ENCODE measurements around the gene ACKR3. TPM values are rescaled to one million over a fixed set of nuclear protein-coding genes. Genes with fewer than 3 reads are reported as not detected.

ACKR3 gene
- total RNA-seq, 1 donor from 2014 or later: 0.58 TPM

DNA sequence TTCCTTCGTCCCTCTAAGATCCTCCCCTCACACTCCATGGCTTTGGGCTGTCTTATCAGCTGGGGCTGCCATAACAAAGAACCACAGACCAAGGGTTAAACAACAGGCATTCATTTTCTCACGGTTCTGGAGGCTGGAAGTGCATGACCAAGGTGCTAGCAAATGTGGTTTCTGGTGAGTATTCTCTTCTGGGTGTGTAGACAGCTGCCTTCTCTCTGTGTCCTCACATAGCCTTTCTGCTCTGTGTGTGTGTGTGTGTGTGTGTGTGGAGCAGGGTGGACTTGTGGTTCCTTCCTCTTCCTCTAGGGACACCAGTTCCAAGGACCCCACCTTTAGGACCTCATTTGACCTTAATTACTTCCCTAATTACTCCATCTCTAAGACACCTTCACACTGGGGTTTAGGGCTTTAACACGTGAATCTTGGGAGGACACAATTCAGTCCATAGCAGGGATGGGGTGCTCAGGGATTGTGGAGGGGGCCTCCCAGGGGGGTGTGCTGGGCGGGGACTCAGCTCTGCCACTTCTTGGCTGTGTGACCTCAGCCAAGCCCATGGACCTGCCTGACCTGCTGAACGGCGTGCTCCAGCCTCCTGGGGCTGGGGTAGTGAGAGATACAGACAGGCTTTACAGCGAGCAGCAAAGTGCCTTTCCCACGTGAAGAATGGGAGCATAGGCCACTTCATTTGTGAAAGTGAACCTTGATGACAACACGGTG lies 38.0 kb downstream of the ACKR3 start:
- H3K27me3 Mint-ChIP-seq: peaks cover 5% of the 10 kb centered on the region
- intact Hi-C loops (cut with micrococcal nuclease): no loop called here

DNA sequence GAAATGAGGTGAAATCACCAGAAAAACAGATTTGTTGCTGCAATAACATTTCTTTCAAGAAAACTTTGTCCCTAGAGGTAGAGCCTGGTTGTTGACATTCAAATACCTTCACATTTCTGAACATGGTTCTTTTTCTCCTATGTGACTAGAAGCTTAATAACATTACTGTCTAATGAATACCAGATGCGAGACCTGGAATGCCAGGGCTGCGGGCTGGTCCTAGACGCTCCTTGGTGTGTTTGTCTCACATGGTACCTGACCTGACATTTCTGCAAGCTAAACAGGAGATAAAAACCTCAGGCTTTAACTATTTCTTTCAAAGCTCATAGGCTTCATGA lies 38.5 kb downstream of the ACKR3 start:
- Mint-ChIP-seq H3K27me3 (peaks cover 5% of the 10 kb centered on the region), H3K4me1 (no peaks in the 10 kb centered on the region), H3K9me3 (no peaks in the 10 kb centered on the region), H3K27ac (no peak overlapping the region), H3K4me3 (no peak overlapping the region), H3K36me3 (ENCODE audit: low read depth) (no peaks in the 10 kb centered on the region)
- no peak for DNase-seq
- intact Hi-C loops (cut with micrococcal nuclease): no loop called here

More for the DNA sequence above, 38.0 kb downstream of the ACKR3 start:
- H3K9me3 Mint-ChIP-seq: no peaks in the 10 kb centered on the region
- H3K27ac Mint-ChIP-seq: no peak overlapping the region
- no peaks in the 10 kb centered on the region for H3K36me3 Mint-ChIP-seq (ENCODE audit: low read depth)
- H3K4me3 Mint-ChIP-seq: no peak overlapping the region
- H3K4me1 Mint-ChIP-seq: no peaks in the 10 kb centered on the region
- no peak for DNase-seq

DNA sequence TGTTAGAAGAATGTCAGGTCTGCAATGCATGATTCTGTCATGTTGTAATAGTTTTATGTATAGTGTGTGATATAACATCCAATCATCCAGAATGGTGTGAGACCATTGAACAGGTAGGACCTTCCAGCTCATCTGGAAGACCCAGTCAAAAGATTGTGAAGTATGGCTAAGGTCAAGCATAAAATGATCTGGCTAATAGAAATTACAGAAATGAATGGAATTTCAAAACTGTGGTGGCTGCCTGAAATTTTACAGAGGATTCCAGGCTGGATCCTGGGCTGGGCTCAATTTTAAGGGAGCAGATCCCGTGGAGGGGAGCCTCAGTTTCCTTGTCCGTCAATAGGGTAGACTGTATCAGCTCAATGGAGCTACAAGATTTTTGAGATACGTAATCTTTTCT lies 39.1 kb downstream of the ACKR3 start:
- DNase-seq: no peak
- Mint-ChIP-seq H3K4me3 (no peak overlapping the region), H3K4me1 (no peaks in the 10 kb centered on the region), H3K9me3 (no peaks in the 10 kb centered on the region), H3K27me3 (peaks cover 5% of the 10 kb centered on the region), H3K36me3 (ENCODE audit: low read depth) (no peaks in the 10 kb centered on the region), H3K27ac (no peak overlapping the region)
- intact Hi-C loops (cut with micrococcal nuclease): no loop called here

DNA sequence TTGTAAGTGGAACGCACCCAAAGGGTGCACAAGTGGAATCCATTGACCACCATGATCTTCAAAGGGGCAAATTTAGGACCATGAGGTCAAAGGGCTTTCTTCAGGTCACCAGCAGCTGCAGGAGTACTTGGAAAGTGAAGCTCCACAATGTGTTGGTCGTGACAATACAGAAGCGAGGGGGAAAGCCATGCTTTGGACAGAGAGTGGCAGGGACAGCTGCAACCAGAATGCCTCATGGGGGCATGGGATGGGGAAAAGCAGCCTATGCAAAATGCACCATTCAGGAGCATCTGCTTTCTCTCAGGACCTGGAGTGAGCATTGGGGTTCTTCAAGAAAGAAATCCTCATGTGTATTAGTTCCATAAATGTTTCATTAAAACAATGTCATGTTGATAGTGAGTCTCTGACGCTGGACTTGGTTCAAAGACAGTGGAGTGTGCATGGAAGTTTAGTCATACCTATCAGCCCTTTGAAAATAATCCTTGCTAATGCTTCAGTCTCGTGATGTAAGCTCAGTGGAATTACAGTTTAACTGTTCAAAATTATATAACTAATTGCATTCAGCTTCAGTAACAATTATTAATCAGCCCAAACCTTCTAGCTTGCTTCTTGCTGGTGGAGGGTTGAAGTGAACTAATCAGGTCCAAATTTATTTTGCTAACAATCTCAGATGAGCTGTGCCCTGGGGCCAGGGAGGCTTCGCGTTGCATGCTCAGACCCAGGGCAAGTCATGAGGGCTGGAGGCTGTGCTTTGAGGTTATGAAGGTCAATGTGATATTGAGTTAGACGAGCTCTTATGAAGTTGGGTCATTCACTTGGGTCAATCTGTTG lies 41.6 kb downstream of the ACKR3 start:
- intact Hi-C loops (cut with micrococcal nuclease): no loop called here

DNA sequence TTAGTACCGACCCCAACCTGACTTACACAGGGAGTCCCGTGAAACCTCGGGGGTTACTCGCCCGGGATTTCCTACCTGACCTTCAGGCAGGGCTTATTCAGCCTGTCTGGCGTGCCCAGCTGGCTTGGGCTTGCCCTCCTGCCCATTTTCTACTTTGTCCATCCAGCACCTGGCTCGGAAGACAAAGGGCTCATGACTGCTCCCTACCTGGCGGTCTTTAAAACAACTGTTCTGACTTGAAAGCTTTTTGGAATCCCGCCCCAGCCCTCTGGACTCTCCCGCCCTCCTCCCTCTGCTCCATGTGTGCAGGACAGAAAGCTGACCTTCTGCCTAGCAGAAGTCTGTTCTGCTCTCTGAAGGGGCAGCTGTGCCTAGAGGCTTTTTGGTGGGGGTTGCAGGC lies 43.1 kb downstream of the ACKR3 start:
- Mint-ChIP-seq H3K9me3 (no peaks in the 10 kb centered on the region), H3K27ac (no peak overlapping the region), H3K4me1 (no peaks in the 10 kb centered on the region), H3K4me3 (no peak overlapping the region), H3K36me3 (ENCODE audit: low read depth) (no peaks in the 10 kb centered on the region), H3K27me3 (no peaks in the 10 kb centered on the region)
- intact Hi-C loops (cut with micrococcal nuclease): no loop called here
- DNase-seq: no peak

More for the DNA sequence above, 41.6 kb downstream of the ACKR3 start:
- Mint-ChIP-seq H3K27ac (no peak overlapping the region), H3K9me3 (no peaks in the 10 kb centered on the region), H3K4me1 (no peaks in the 10 kb centered on the region), H3K4me3 (no peak overlapping the region), H3K36me3 (ENCODE audit: low read depth) (no peaks in the 10 kb centered on the region), H3K27me3 (no peaks in the 10 kb centered on the region)
- DNase-seq: no peak

DNA sequence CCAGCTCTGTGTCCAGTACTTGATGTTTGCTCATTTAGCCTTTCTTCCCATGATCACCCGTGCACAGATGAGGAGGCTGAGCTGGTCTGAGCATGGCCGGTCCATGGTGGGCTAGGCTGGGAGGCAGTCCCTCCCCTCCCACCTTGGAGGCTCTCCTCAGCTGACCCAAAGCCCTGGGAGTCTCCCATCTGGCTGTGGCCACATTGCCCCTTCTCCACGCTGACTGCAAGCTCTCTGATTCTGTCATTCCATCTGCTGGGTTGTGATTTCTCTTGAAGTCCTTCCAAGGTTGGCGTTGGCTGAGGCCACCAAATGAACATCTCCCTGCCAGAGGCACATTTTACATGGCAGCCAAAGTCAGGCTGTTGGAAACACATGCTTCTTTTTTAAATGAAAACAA lies 44.0 kb downstream of the ACKR3 start:
- DNase-seq: no peak
- H3K4me1 Mint-ChIP-seq: no peaks in the 10 kb centered on the region
- H3K9me3 Mint-ChIP-seq: no peaks in the 10 kb centered on the region
- H3K36me3 Mint-ChIP-seq (ENCODE audit: low read depth): no peaks in the 10 kb centered on the region
- no peak overlapping the region for H3K4me3 Mint-ChIP-seq
- no peak overlapping the region for H3K27ac Mint-ChIP-seq
- no peaks in the 10 kb centered on the region for H3K27me3 Mint-ChIP-seq
- intact Hi-C loops (cut with micrococcal nuclease): no loop called here

DNA sequence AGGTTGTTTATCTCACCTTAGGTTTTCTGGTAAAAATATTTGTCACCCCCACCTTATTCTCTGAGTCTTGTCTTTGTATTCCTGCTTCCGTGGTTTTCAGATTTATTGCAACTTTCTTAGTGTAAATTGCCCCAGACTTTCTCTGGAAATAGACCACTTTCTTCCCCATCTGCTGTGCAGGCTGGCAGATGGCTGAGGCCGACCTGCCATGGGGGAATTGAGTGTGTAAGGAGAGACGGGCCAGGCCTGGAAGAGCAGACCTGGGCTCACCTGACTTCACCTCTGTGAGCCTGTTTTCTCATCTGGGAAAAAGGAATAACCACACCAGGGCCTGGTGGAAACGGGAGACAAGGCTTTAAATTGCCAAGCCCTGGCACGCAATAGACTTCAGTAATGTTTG lies 44.9 kb downstream of the ACKR3 start:
- Mint-ChIP-seq H3K4me1 (peaks cover 2% of the 10 kb centered on the region), H3K27ac (no peak overlapping the region), H3K9me3 (no peaks in the 10 kb centered on the region), H3K27me3 (no peaks in the 10 kb centered on the region), H3K36me3 (ENCODE audit: low read depth) (no peaks in the 10 kb centered on the region), H3K4me3 (no peak overlapping the region)
- DNase-seq: no peak
- intact Hi-C loops (cut with micrococcal nuclease): no loop called here

DNA sequence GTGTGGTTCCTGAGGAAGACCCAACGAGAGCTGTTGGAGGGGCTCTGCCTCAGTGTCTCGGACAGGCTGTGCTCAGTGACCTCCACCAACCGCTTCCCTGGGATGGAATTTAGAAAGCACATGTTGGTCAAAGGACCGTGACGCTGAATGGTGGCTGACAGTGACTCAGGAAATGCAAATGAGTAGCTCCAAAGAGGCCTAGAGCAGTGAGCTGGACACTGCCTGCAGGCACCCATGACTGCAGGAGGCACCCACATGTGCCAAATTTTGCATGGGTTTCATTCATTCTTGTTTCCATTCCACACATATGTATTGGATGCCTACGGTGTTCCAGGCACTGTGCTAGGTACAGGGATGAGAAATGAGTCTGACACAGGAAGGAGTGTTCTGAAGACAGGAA lies 46.4 kb downstream of the ACKR3 start:
- H3K4me3 Mint-ChIP-seq: no peak overlapping the region
- H3K27me3 Mint-ChIP-seq: no peaks in the 10 kb centered on the region
- no peaks in the 10 kb centered on the region for H3K36me3 Mint-ChIP-seq (ENCODE audit: low read depth)
- H3K4me1 Mint-ChIP-seq: peaks cover 12% of the 10 kb centered on the region
- no peak for DNase-seq
- intact Hi-C loops (cut with micrococcal nuclease): no loop called here
- H3K27ac Mint-ChIP-seq: no peak overlapping the region
- H3K9me3 Mint-ChIP-seq: no peaks in the 10 kb centered on the region

DNA sequence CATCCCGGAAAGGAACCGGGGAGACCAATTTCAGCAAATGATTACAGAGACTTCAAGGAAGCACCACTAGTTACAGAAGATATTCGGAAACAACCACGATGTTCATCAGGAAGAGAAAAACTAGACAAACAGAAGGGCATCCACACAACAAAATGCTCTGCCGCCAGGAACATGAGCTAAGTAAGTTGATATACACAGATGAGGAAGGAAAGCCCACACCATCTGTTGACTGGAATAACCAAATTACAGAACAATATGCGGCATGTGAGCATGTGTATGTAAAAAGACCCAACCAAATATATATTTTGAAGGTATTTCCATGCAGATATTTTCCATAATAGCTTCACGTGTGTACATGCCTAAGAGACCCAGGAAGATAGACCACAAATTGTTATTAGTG lies 47.0 kb downstream of the ACKR3 start:
- H3K4me3 Mint-ChIP-seq: no peak overlapping the region
- H3K27me3 Mint-ChIP-seq: no peaks in the 10 kb centered on the region
- no peak for DNase-seq
- no peak overlapping the region for H3K27ac Mint-ChIP-seq
- intact Hi-C loops (cut with micrococcal nuclease): no loop called here
- no peaks in the 10 kb centered on the region for H3K36me3 Mint-ChIP-seq (ENCODE audit: low read depth)
- H3K9me3 Mint-ChIP-seq: no peaks in the 10 kb centered on the region
- peaks cover 12% of the 10 kb centered on the region for H3K4me1 Mint-ChIP-seq

DNA sequence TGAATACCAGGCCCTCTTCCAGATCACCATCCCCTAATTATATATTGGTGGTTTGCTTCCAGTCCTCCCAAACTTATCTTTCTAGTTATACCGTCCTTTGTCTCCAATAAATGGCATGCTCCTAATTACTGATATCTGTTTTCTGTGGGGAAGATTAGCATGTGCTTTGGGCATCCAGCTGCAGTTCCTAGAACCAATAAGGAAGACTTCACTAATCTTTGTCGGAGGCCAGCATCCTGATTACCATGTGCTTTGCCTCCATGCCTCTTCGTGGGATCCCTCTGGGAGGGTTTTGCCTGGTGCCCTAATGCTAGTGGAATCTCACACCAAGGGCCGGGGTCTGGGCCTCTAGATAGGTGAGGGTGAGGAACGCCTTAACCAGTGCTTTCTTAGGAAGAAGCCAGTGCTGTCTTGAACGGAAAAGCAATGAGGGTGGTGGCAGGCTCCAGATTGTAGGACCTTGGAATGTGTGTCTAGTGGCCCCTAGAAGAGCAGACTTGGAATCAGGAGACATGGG lies 47.7 kb downstream of the ACKR3 start:
- Mint-ChIP-seq H3K9me3 (no peaks in the 10 kb centered on the region), H3K4me1 (peaks cover 12% of the 10 kb centered on the region), H3K27me3 (no peaks in the 10 kb centered on the region), H3K36me3 (ENCODE audit: low read depth) (no peaks in the 10 kb centered on the region), H3K4me3 (no peak overlapping the region), H3K27ac (no peak overlapping the region)
- DNase-seq: no peak
- intact Hi-C loops (cut with micrococcal nuclease): no loop called here

DNA sequence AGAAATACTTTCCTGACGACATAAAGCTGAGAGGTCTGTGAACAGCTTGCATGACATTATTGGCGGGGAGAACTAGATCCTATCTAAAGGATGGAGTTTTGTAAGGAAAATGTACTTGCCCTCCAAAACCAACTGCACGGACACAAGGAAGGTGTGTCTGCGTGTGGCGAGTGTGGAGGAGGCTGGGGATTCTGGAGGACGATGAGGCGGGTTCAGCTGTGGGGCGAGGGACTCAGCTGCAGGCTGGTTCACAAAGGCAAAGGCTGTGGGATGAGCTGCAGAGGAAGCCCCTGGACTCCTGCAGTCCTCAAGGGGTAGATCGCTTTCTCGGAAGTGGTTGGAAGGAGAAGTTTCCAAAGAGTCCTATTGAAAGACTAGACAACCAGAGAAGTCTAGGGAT lies 48.2 kb downstream of the ACKR3 start:
- H3K9me3 Mint-ChIP-seq: no peaks in the 10 kb centered on the region
- no peak overlapping the region for H3K27ac Mint-ChIP-seq
- DNase-seq: no peak
- H3K4me1 Mint-ChIP-seq: peaks cover 12% of the 10 kb centered on the region
- H3K4me3 Mint-ChIP-seq: no peak overlapping the region
- no peaks in the 10 kb centered on the region for H3K27me3 Mint-ChIP-seq
- intact Hi-C loops (cut with micrococcal nuclease): no loop called here
- no peaks in the 10 kb centered on the region for H3K36me3 Mint-ChIP-seq (ENCODE audit: low read depth)

DNA sequence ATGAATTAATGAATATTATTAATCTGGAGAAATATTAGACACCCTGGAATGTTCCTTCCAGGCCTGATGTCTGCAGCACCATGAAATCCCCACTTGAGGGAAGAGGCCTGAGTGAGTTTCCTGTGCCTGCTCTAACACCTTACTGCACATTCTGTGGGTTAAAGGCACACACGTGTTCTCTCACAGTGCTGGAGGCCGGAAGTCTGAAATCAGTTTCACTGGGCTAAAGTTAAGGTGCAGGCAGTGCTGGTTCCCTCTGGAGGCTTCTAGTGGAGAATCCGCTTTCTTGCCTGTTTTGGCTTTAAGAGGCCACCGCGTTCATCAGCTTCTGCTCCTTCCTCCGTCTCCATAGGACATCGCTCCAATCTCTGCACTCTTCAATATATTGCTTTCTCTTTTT lies 48.7 kb downstream of the ACKR3 start:
- no peaks in the 10 kb centered on the region for H3K27me3 Mint-ChIP-seq
- H3K4me1 Mint-ChIP-seq: peaks cover 12% of the 10 kb centered on the region
- H3K4me3 Mint-ChIP-seq: no peak overlapping the region
- no peaks in the 10 kb centered on the region for H3K36me3 Mint-ChIP-seq (ENCODE audit: low read depth)
- intact Hi-C loops (cut with micrococcal nuclease): no loop called here
- no peak overlapping the region for H3K27ac Mint-ChIP-seq
- H3K9me3 Mint-ChIP-seq: no peaks in the 10 kb centered on the region
- DNase-seq: peak; percentile 59

DNA sequence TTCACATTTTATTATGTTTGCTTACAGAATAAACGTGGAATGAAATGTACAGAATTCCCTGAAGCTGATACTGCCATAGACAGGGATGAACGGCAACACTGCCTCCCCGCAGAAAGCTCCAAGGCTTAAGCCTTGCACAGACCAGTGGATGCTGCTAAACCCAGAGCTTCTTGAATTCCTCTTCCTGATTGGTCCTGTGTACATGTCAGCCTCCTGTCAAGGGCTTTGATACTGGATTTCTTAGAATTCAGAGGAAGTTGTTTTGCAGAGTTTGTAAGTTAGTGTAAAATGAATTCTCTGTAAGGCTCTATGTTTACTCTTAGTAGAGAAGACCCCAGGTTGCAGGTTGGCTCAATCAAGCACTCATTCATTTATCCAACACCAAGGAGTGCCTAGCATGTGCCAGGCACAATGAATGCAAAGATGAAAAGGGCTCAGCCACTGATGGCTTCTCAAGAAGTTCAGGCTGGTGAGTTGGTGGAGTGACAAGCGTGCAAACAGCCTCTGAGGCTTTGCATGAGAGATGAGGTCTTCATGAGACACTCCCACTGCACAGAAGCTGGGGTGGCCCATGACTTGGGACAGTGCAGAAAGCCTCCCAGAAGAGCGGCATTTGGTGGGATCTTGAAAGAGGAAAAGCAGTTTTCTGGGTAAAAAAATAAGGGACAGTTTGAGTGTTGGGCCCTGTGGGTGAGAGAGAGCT lies 50.4 kb downstream of the ACKR3 start:
- Mint-ChIP-seq H3K36me3 (ENCODE audit: low read depth) (no peaks in the 10 kb centered on the region), H3K27ac (no peak overlapping the region), H3K4me3 (peak overlapping the region; percentile 29), H3K9me3 (no peaks in the 10 kb centered on the region), H3K4me1 (peaks cover 12% of the 10 kb centered on the region), H3K27me3 (no peaks in the 10 kb centered on the region)
- no peak for DNase-seq
- intact Hi-C loops (cut with micrococcal nuclease): no loop called here

DNA sequence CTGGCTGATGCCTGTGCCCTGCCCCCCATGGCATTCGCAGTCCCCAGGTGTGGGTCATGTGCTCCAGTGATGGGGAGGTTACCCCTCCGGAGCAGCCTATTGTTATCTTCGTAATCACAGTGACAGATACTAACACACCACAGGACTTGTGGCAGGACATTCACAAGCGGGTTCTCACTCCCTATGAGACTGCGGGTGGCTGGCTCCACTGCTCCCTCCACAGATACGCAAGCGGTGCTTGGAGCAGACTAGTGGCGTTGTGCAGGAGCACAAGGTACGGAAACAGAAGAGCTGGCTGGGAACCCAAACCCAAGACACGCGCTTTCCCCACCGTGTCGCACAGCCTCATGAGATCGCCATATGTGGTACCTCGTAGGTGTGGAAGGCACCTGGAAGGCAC lies 52.2 kb downstream of the ACKR3 start:
- Mint-ChIP-seq H3K36me3 (ENCODE audit: low read depth) (no peaks in the 10 kb centered on the region), H3K4me1 (peaks cover 12% of the 10 kb centered on the region), H3K27me3 (no peaks in the 10 kb centered on the region), H3K4me3 (no peak overlapping the region), H3K27ac (no peak overlapping the region), H3K9me3 (no peaks in the 10 kb centered on the region)
- no peak for DNase-seq
- intact Hi-C loops (cut with micrococcal nuclease): no loop called here

Data from activated CD4-positive, alpha-beta T cell treated with anti-CD3 and anti-CD28 coated beads, Interleukin-2, amount 10 ng/mL, durations not matched to agents 24 days and 14 days (primary cell).